Measurements from ENCODE around the gene ZIC1.

ZIC1 gene

DNA sequence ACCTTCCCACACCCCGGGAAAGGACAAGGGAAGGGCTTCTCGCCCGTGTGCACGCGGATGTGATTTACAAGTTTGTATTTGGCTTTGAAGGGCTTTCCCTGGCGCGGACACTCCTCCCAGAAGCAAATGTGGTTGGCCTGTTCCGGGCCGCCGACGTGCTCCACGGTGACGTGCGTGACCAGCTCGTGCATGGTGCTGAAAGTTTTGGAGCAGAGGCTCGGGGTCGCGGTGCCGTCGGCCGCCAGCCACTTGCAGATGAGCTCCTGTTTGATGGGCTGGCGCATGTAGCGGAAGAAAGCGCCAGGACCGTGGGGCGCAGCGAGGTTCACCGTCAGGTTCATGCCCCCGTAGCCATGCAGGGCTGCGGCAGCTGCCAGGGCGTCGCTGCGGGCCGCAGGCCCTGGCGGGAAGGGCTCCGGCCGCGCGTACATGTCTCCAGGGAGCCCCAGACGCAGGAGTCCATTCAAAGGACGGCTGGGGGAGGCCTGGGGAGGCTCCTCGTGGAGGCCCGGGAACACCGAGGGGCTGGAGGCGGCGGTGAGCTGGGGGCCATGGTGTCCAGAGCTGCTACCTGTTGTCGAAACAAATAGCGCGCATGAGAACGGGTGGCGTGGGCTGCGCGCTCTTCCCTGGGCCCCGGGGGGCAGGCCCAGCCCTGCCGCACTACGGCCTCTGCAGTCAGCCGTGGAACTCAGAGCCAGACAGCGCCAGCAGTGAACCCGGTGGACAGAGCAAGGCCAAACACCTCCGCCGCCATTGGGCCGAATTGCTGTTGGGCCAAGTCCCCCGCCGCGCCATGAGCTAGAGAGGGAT is 13.1 kb upstream of the ZIC1 start:
- no peak for DNase-seq (ENCODE audit: low spot score)

DNA sequence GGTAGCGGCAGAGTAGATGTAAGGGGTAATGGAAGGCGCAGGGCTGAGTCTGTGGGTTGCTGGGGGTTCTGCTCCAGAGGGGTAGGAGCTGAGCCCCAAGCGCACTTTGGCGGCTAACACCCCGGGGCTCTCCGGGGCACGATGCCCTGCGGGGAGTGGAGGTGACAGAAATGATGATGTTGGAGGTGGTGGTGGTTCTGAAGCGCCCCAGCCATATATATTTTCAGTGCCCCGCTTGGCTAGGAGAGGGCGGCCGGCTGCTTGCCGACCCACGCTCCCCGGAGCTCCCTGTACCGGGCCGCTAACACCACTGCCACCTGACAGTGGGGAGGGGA is 12.5 kb upstream of the ZIC1 start:
- DNase-seq (ENCODE audit: low spot score) = no peak

DNA sequence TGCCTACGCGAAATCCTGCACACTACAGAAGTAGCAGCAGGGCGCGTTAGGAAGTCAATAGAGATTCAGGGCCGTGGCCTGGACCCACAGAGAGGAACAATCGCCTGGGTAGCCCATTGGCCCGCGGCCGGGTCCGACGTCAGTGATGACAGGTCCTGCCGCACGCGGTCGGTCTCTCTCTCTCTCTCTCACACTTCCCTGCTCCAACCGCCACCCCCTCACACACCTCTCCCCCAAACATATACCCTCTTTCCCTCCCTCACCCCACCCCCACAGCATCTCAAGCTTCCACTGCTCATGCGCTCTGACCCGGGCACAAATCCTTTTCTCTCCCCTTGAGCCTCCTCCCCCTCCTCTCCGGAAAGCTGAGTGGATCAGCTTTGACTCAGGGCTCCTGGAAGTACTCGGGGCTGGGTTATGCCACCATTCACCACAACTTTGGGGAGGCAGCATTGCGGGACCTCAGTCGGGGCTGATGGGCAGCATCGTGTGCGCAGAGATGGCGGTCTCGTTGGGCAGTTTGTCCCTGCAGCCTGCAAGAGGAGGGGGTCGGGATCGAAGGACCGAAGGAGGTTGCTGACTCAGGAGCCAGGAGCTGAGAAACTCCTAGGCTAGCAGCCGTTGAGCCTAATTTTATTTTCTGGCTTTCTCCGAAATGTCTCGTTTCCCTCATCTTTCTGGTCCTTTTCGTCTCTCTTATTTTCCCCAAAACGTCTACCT is 11.8 kb upstream of the ZIC1 start:
- no peak for DNase-seq (ENCODE audit: low spot score)

DNA sequence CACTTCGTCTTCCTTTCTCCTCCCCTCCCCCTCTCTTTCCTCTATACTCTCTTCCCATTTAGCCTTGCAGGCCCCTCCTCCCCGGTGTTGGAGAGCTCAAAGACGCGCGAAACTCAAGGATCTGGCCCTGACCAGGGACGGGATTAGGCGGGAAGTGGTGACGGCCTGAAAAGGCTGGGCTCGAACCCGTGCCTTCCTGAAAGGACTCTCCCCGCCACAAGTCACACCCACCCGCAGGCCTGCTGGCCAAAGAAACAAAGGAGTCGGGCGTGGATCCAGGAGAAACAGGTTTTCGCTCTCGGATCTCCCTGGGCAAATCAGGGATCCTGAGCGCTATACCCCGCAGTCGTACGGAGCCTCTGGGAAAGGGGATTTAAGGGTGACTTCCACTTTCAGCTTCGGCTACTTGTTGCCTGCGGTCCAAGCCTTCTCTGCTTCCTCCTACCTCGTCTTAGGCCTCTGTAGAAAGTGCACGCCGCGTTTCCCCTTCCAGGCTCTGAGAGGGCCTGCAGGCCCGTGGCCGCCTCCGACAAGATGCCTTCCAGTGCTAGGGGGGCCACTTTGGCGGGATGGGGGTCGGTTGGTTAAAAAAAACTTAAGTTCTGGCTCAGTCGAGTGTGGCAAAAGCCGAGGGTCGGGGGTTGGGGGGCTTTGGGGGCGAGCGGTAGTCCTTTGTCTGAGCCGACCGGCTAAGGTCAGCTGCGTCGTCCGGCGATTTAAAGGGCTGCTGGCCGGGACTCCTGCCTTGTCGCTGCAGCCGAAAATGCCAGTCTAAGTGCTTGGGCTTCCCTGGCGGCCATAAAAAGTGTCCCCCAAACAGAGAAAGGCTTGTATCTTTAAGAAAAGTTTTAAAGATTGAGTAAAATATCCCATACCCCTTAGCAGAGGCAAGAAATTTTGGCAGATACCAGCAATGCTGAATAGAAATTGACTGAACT is 11.0 kb upstream of the ZIC1 start:
- DNase-seq (ENCODE audit: low spot score) = no peak

DNA sequence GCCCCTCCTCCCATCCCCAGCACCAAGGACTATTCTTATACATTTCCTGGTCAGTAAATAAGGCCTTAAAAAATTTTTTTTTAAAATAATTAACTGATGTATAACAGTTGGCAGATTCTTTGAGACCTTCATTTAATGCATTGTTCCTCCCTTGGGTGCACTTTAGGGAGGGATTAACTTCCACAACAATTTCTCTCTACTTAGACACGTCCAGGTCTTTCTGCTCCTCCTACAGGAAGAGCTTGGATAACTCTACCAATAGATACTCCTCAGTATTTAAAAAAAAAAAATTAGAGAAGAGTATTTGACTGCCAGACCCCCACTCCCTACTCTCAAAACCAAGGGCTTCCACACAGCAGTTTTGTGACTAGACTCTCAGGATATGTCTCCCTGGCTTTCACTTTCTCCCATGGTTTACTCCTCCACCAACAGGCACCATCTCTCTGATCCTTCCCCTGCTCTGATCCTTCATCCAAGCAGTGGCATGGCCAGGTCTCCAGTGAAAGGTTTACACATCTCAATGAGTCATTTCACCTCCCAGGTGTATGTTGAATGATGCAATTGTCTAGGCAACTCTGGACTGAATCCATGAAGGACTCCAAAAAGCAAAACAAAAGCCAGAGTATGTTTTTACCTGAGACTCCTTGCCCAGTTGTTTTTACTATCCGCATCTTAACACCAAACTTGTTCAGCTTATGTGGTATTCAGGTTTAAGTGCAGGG is 10.2 kb upstream of the ZIC1 start:
- DNase-seq (ENCODE audit: low spot score) = no peak

DNA sequence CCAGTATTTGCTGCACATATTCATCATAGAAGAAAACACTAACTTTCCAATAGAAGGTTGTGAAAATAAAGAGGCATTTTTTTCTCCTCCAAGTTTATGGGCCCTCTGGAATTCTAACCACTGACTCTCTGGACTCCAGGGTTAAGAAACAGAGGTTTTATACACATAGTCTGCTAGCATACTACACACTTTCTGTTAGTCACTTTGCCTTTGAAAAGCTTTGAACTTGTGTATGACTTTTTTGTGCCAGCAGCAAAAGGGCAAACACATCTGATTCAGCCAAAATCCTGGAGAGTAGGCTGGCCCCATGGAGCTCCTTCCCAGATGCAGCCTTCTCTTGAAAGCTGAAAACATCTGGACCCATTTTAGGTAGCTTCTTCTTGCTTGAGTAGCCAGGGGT is 9.1 kb upstream of the ZIC1 start:
- no peak for DNase-seq (ENCODE audit: low spot score)

DNA sequence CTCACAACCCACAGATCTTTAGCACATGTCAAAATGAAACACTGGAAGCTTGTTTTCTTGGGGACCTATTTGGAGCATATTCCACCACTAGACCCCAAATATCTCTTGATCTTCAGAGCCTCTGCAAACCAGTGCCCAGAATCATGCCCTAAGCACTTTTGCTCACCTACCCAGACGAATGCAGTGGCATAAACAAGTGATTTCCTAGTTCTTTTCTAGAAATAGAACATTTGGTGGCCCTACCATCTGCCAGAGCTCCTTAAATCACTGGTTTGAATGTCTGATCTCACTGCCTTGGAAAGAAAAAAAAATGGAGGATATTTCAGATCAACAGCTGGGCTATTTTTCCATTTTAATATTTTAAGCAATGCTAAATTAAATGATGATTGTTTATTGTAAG is 8.2 kb upstream of the ZIC1 start:
- DNase-seq (ENCODE audit: low spot score) = no peak

DNA sequence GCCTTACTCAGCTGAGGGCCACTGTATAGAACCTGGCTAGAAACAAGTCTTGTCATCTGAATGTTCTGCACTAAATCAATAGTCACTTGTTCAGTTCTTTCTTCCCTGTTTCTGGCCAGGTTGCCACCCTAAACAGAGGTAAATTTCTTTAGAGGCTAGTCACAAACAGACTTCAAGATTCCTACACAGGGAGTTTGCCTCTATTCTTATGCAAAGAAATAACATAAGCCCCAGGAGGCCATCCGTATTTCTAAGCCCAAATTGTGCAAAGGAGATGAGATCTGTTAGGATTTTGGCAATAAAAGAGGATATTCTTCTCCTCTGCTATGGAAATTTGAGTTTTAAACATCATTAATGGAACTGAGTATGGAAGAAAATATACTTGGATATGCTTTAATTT is 7.7 kb upstream of the ZIC1 start:
- no peak for DNase-seq (ENCODE audit: low spot score)

DNA sequence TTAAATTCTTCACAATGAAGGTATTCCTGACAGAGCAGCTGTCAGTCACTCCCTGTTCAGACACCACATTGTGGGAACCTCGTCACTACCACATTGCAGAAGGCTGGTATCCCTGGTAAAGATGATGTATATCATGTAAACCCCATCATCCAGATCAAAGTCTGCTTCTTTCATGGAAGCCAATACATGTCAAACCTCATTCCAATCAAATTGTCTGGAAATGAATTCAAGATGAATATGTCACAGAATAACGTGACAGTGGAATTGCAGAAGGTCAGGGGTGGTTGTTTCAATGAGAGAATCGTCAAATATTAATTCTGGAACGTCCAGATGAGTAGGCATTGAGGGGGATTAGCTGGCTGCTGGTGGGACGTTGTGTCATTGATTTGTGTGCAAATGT is 7.0 kb upstream of the ZIC1 start:
- no peak for DNase-seq (ENCODE audit: low spot score)

DNA sequence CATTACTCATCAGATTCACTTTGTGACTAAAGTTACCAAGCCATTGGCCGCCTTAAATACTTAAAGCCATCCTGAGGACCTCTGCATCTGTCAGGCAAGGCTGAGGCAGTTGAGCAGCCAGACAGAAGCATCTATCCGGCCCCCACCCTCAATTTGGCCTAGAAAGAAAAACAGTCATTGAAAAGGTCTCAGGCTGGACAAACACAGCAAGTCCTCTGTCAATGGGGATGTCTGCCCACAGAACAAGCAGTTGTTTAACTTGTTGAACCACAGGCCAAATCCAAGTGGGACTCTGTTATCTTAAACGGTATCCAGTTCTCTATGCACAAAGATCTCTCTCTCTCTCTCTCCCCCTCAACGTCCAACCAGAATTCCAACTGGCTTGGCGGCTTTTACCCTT is 5.7 kb upstream of the ZIC1 start:
- no peak for DNase-seq (ENCODE audit: low spot score)

DNA sequence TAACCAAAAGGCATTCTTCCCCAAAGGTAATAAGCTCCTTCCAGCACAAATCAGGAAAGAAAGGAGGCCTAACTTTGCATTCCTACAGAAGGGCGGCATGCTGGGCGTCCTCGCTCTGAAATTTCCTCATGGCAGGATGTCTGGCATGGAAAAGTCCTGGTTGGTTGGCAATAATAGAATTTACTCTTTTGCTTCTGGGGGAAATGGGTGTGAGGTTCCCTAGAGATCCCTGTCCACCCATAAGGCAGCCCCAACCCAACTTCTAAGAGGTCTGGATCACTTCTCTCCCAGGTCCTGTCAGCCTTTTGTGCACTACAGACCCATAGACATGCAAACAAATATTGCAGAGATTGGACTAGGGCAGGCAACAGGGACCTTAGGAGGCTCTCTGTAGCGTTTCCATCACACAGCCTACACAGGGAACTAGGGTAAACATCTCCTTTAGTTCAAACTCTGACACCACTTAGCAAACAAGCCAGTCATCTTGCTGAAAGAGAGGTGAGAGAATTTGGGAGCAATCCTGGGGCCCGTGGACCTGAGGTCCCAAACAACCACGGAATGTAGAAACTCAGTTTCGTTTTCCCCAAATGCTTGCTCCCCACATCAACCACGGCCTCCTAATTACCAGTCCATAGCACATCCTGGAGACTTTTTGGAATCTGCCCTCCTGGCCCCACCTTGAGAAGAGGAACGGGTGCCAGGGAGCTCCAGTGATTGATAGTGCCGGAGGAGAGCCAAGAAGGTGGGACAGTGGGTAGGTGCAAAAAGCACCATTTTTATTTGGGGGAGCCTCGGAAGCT is 5.0 kb upstream of the ZIC1 start:
- no peak for DNase-seq (ENCODE audit: low spot score)

DNA sequence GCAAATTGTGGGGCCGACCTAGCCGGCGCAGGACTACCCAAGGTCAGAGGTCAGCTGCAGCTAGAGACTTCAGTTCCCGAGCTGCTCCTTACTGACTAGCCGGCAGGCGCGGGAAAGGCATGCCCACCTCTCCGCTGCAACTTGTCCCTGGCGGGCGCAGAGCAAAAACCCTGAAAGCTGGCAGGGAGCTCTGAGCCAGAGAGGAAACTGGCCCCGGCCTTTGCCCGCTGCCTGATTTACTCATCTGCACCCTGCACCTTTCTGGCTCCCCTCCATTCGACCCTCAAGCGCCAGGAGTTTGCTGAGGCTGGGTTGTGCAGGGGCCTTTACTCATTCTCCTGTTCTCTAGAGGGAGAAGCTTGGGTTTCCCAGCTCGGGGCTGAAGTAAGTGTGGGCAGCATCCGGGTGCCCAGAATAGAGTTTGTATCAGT is 4.3 kb upstream of the ZIC1 start:
- no peak for DNase-seq (ENCODE audit: low spot score)

DNA sequence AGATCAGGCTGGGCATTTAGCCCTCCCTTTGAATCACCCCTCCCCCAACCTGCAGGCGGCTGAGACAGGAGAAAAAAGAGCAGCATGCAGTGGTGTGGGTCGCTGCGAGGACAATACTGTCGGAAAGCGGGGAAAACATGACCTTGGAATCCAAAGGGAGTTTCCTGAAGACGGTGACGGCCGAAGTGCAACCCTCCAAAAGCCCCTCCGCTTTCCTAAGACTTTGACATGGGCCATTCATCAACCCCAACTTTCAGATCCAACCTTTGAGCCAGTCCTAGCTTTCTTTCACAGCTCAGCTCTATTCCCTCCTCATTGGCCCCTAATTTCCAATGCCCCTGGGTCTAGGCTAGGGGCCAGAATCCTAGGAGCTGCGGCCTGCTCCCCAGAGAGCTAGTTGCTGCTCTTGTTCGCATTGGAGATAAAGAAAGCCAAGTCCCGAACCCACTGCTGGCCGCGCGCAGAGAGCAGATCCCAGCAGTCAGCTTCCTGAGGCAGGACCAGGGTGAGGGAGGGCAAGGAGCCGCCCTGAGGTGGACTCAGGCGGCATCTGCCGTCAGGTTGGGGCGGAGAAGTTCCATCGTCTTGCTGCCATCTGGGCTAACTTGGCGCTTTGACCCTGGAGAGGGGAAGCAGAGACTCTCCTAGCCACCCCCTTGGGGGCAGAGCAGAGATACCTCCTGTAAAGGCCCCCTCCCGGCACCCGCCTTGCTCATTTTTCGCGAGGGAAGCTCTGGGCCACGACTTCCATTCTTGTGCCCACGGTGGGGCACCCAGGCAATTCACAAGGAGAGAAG is 3.7 kb upstream of the ZIC1 start:
- no peak for DNase-seq (ENCODE audit: low spot score)

DNA sequence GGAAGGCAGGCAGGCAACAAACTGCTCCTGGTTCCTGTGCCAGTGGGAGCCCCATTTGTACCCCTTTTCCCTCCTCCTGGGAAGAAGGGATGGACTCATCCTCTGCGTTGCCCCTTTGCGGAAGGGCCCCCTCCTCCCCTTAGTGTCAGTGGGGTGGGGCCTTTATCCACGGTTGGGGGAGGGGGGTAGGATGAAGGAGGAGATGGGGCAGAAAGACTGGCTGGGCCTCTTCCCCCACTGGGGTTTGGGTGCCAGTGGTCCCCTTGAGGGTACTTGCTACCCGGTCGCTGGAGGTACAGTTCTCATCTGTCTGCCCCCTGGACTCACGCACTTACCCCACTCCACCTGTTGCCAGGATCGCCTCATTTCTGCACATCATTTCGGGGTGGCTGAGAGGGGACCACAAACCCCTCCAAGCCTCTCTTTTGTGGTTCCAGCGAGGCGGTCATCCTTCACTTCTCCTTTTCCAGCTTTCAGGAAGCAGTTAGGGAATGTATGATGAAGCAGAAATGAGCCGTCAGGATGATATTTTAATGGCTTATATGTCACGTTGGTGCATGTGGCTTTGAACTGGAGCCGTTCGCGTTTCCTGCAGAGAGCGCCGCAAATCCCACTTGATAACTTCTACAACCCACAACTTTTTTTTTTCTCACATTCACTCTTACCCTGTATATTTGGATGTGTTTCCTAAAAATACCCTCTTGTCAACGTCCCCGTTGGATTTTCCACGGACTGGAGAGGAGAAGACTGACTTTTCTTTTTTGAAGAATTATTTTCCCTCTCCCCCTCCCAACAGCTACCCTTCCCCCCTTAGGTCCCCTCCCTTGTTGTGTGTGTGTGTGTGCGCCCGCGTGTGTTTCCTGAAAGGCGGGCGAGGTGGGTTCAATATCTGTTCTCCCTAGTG is 2.9 kb upstream of the ZIC1 start, which contains the start of gene ZIC4:
Gene ZIC4 (minus strand): TSS at position 516 of the 904 bp plus-strand sequence. CDS start 3,746 bp downstream, outside the sequence.
- DNase-seq (ENCODE audit: low spot score) = no peak

DNA sequence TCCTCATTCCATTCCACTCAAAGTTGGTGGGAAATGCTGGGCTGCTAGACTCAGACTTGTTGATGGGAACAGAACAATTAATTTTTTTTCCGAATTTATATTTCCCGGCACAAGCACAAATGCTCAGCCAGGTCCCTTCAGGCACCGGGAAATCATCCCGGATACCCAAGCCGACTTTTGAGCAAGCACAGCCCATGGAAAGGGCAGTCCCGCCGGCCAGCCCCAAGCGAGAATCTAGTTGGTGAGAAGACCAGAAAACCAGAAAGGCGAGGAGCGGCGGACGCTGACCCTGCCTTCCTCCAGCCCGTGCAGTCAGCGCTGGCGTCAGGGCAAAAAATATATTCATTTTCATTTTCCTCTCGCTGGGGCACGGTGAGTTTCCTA is 2.1 kb upstream of the ZIC1 start:
- no peak for DNase-seq (ENCODE audit: low spot score)

DNA sequence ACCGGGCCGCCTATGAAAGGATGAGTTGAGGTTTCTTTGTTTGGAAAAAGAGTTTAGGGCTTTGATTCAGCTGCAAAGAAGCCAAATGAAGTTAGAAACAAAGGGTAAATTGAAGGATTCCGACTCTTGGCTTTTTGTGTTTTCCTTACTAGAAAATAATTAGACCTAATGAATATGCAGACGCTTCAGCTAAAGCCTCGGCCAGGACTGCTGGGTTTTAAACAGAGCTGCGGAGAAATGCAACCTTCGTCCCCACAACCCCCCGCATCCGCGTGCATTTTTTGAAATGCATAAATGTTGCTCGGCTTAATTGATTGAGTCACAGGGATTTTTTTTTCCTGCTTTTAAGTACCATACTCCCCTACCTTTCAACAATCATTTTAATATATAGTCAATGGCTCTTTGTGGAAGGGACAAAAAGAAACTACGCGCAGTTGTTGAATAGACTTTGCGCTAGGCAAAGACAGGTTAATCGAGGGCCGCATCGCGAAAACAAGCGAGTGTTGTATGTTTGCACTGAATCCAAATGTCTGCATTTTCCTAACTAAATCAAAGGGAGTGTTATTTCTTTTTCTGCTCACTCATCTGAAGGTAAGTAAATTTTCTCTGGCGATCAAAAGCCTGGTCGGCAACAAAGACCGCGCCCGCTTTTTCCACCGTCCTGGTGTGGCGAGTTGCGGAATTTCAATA is 1.5 kb upstream of the ZIC1 start:
- no peak for DNase-seq (ENCODE audit: low spot score)

DNA sequence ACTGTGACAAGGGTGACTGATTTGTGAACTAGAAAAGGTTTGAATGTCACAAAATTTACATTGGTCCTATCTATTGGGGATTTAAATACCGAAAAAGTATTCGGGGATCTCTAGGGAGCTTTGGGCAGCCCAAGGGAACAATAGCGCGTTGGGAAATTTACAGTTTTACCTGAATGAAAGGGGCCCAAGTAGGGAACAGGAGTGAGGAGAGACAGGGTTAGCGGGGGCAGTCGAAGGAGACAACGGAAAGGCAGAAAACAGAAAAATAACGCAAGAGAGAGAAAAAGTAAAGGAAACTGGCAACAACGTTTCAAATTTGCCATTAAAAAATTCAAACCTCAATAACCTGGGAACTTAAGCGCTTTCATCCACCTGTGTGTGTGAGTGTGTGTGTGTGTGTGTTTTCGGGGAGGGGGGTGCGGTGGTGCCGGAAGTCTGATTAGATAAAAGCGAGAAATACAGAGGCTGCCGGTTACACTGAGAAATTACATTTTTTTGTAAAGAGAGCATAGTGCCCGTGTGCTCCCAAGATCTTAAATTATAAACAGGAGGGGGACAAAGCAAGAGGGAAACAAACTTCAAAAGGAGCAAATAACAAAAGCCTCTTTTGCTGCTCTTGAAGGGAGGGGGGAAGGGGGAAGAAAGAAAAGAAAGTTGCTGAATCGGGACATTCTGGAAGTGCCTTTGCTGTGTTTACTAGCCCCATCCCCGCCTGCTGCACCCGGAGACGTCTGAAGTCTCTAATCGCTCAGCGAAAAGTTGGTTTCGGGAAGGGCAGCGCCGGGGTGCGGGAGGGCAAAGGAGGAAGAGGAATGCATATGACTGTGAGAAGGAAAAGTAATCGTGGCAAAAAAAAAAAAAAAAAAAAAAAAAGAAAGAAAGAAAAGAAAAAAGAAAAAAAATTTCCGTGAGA is 721 bp upstream of the ZIC1 start:
- no peak for DNase-seq (ENCODE audit: low spot score)

All from HuH-7 (cell line).